GM19467 (cell line): Measurements from ENCODE around the gene NFKBIB.
"Not testable (repeated sequence)": the region's sequence is repeated elsewhere in the genome, so short reads cannot be mapped to it uniquely, and the experiment has no call there.

Source experiments
- ATAC-seq: cut with Tn5 transposase; IDR thresholded peaks from one replicate; pipeline ENCODE4 v1.9.1; 2021; ENCODE audit warnings: mild to moderate bottlenecking, moderate library complexity; ENCODE audit not compliant: unreplicated experiment

NFKBIB gene

GRCh38 chr19:38924388-38924787, 24.6 kb downstream of the NFKBIB start:
- no peak for ATAC-seq

- no peak for ATAC-seq
Measured at GRCh38 chr19:38928391-38929001, 28.7 kb downstream of the NFKBIB start.

GRCh38 chr19:38929929-38930775, 30.4 kb downstream of the NFKBIB start, which contains the start of gene SARS2:
SARS2 (minus strand) TSS chr19:38930763; CDS start chr19:38930736, 27 bp downstream.
- ATAC-seq, result peak; percentile 63

DNA sequence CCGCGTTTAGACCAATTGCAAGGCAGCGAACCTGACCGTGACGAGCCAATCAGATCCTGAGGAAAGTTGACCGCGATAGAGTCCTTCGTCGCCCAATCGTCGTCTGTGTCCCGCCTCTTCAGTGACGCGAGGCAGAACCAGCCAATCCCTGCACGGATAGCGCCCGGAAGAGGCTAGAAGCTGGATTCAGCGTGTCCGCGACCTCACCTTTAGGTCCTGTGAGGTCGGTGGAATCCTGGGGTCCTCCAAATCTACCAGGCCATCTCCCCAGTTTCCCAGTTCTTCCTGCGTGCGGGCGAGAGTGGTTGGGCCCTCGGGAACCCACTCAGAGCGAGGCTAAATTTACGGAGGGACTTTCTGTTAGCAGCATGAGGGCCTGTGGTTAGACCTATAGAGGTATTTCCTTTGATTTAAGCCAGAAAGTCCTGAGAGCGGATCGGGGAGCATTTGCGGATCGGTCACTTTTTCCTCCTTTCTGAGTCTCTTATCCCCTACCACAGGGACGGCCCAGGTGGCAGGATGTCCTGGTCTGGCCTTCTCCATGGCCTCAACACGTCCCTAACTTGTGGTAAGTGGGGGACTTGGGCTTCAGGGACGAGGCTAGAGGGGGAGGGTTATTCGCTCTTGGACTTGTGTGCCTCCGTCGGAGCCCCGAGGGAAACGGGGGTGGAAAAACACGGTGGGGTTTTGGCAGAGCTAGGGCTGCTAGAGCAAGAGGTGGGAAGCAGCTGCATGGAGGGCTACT, 31.2 kb downstream of the NFKBIB start, which contains the start of gene MRPS12:
Gene MRPS12 (plus strand): TSS at position 169 of the 745 bp plus-strand sequence. CDS start 351 bp downstream, at position 520.
- ATAC-seq, result peak; percentile 87

DNA sequence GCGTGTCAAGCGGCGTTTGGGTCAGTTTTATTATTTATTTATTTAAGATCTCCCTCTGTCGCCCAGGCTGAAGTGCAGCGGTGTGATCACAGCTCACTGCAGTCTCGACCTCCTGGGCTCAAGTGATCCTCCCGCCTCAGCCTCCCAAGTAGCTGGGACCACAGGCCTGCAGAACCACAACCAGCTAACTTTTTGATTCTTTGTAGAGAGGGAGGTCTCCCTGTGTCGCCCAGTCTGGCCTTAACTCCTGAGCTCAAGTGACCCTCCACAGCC, 31.7 kb downstream of the NFKBIB start:
- no peak for ATAC-seq

DNA sequence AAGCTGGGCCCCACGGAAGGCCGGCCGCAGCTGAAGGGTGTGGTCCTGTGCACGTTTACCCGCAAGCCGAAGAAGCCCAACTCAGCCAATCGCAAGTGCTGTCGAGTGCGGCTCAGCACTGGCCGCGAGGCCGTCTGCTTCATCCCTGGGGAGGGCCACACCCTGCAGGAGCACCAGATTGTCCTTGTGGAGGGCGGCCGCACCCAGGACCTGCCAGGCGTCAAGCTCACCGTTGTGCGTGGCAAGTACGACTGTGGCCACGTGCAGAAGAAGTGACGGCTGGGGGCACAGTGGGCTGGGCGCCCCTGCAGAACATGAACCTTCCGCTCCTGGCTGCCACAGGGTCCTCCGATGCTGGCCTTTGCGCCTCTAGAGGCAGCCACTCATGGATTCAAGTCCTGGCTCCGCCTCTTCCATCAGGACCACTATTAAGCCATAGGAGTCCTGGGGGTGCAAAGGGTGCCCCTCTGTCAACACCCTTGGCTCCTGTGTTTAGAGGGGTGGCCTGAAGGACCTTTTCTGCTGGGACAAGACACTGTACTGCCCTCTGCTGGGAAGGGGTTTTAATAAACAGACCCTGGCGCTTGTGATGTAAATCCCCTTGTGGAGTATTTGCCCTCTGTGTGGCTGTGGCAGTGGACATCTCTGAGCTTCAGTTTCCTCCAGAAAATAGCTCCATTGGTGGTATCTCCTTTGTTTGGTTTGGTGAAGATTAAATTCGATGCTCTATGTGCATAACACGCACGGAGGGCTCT, 32.8 kb downstream of the NFKBIB start:
- no peak for ATAC-seq

DNA sequence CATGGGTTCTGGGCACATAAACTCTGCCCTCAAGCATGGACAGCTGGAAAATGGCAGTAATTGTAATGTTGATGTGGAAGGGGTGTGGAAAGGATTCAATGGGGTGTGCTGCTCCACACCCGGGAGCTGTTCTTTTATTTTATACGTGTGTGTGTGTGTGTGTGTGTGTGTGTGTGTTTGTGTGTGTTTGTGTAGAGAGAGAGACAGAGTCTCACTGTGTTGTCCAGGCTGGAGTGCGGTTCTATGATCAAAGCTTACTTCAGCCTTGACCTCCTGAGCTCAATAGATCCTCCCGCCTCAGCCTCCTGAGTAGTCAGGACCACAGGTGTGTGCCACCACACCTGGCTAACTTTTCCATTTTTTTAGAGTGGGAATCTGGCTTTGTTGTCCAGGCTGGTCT, 33.8 kb downstream of the NFKBIB start:
- ATAC-seq, result no peak

DNA sequence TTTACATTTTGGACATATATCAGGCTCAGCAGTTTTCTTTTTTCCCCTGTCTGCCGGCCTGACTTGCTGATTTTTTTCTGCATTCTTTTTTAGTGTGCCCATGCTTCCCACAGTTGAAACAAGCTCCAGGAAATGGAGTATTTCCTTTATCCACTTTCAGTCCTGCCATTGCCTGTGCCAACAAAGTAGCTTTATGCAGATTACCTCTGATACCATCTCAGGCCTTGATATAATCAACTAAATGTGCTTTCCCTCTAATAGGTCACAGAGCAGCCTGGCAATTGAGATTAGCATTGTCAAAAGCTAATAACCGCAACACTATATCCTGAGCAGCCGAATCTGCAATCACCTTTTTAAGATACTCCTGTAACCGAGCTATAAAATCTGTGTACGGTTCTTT, 40.2 kb downstream of the NFKBIB start:
- no peak for ATAC-seq

GRCh38 chr19:38941466-38941865, 41.7 kb downstream of the NFKBIB start:
- not testable (repeated sequence) for ATAC-seq

DNA sequence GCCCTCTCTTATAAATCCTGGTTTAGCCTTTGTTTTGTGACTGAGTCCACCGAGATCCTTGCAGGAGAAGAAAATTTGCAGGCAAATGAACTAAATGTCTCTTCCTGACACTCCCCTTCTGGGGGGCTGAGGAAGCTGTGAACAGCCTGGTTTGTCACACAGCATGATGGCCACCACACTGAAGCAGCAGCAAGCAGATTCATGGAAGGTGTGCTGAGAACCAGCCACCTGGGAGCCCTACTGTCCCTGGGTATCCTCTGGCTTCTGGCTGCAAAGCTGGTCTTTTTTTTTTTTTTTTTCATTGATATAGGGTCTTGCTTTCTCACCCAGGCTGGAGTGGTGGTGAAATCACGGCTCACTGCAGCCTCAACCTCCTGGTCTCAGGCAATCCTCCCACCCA, 42.2 kb downstream of the NFKBIB start:
- ATAC-seq, result no peak

DNA sequence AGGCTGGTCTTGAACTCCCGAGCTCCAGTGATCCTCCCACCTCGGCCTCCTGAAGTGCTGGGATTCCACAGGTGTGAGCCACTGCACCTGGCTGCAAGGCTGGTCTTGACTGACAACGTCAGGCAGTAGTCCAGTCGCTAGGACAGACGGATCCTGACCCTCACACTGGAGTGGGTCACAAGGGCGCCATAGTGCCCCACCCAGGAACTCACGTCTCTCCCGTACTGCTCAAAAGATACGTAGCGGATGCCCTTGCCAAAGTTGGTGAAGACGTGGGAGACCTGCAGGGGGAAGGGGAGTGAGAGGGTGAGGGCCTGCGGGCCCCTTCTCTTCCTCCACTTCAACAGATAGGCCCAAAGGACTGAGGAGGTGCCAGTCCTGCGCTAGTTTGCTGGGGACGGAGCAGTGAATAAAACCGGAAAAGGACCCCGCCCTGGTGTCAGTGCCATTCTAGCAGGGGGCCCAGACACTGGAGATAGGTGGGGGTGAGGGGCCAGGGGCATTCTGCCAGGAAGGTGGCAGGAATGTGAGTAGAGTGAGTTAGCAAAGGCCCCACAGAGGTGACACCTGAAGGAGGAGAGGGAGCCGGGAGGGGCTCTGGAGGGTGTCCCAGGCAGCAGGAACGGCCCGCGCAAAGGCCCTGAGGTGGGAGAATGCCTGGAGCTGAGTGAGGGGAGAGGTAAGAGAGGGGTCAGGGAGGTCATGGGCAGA, 42.9 kb downstream of the NFKBIB start:
- ATAC-seq, result no peak

GRCh38 chr19:38944981-38945506, 45.3 kb downstream of the NFKBIB start:
- ATAC-seq, result no peak

GRCh38 chr19:38945562-38946228, 45.9 kb downstream of the NFKBIB start:
- no peak for ATAC-seq

GRCh38 chr19:38946229-38947010, 46.7 kb downstream of the NFKBIB start:
- ATAC-seq, result no peak

DNA sequence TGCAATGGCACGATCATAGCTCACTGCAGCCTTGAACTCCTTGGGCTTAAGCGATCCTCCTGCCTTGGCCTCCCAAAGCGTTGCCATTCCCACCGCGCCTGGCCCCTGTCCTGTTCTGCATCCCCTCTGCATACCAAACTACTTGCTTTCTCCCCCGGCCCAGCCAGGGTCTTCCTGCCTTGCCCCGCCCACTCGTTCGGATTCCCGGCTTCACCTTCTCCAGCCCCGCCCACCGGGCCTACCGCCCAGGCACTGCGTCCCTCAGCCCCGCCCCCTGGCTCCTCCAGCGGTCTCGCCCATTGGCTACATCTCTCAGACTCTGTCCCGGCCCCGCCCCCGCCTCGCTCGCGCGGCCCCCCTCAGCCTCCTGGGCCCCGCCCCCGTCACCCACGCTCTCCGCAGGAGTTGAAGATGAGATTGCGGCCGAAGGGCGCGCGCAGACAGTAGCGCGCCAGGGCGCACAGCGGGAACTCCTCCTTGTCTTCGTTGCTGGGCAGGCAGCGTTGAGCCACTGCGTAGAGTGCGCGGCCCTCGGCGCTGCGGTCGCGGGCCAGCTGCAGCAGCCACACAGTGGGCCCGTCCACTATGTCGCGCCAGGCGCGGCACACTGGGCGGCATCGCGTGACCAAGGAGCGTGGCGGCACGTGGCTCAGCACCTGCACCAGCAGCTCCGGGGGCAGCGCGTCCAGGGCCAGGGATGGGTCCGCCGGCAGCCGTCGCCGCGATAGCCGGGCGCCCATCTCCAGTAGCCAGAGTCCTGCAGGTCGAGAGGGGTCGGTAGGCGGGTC, 50.0 kb downstream of the NFKBIB start:
- no peak for ATAC-seq

DNA sequence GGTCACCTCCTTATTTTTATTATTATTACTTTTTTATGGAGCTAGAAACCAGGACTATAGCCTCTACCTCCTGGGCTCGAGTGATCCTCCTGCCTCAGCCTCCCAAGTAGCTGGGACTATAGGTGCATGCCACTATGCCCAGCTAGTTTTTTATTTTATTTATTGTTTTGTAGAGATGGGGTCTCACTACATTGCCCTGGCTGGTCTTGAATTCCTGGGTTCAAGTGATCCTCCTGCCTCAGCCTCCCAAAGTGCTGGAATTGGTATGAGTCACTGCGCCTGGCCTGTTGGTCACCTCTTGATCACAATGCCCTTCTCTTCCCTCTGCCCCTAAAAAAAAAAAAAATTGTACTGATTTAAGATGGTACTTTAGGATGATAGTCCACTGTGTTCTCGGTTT, 51.4 kb downstream of the NFKBIB start:
- no peak for ATAC-seq

DNA sequence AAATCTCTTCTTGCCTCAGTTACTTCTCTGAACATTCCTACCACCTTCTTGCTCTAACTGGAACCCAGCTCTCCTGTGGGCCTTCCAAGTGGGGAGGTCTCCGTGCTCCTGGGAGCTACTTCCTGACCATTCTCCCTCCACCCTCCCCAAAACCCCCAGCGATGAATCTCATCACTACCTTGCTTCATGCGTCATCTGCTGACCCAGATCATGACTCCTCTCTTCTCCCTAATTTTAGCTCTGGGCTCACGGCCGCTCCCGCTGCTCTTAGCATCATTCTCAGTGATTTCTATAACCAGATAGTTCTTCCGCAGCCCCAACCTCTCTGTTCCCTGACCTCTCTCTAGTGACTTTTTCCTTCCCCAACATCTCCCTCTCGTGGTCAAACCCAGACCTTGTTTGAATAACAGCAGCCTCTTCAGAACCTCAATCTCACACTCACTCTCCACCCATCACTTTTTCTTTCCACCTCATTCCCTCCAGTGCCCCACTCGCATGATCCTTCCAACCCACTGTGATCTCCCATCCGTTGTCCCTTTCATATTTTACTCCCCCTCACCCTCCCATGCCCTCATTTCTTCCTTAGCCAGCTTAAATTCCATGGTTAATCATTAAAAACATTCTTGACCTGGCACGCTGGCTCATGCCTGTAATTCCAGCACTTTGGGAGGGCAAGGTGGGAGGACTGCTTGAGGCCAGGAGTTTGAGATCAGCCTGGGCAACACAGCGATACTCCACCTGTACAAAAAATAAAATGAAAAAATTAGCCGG, 52.8 kb downstream of the NFKBIB start:
- ATAC-seq, result no peak
